Measurements from ENCODE around the gene NRXN3.

NRXN3 gene

GRCh38 chr14:79251278-79251677 lies 1081.1 kb downstream of the NRXN3 start:
- no peaks in the 10 kb centered on the region for H3K36me3 Mint-ChIP-seq (ENCODE audit: insufficient read depth)
- no peak overlapping the region for H3K27ac Mint-ChIP-seq
- ATAC-seq (replicated peaks) (no peak), DNase-seq (no peak)
- no peak overlapping the region for H3K4me3 Mint-ChIP-seq
- H3K9me3 Mint-ChIP-seq = peaks cover 9 to 17% of the 10 kb centered on the region in 2 donors
- H3K27me3 Mint-ChIP-seq = no peaks in the 10 kb centered on the region
- no peaks in the 10 kb centered on the region for H3K4me1 Mint-ChIP-seq (ENCODE audit: low read depth in 2 of 2)

GRCh38 chr14:79253576-79253975 lies 1083.4 kb downstream of the NRXN3 start:
- ATAC-seq (replicated peaks) (no peak), DNase-seq (no peak)
- peaks cover 3% of the 10 kb centered on the region for H3K36me3 Mint-ChIP-seq (ENCODE audit: insufficient read depth)
- H3K4me1 Mint-ChIP-seq (ENCODE audit: low read depth in 2 of 2) = no peaks in the 10 kb centered on the region
- peaks cover 7 to 18% of the 10 kb centered on the region in 2 donors for H3K9me3 Mint-ChIP-seq
- no peak overlapping the region for H3K4me3 Mint-ChIP-seq
- no peaks in the 10 kb centered on the region for H3K27me3 Mint-ChIP-seq
- H3K27ac Mint-ChIP-seq = no peak overlapping the region

- no peak overlapping the region for H3K4me3 Mint-ChIP-seq
- no peak overlapping the region for H3K27ac Mint-ChIP-seq
- no peaks in the 10 kb centered on the region for H3K4me1 Mint-ChIP-seq (ENCODE audit: low read depth in 2 of 2)
- ATAC-seq (replicated peaks) (no peak), DNase-seq (no peak)
- peaks cover 7 to 14% of the 10 kb centered on the region in 2 donors for H3K9me3 Mint-ChIP-seq
- H3K27me3 Mint-ChIP-seq = no peaks in the 10 kb centered on the region
- peaks cover 3% of the 10 kb centered on the region for H3K36me3 Mint-ChIP-seq (ENCODE audit: insufficient read depth)
Observed at GRCh38 chr14:79254069-79254775, 1084.0 kb downstream of the NRXN3 start.

- no peak for ATAC-seq (replicated peaks)
Observed at GRCh38 chr14:79256380-79256779, 1086.2 kb downstream of the NRXN3 start.

GRCh38 chr14:79260406-79260805 lies 1090.2 kb downstream of the NRXN3 start:
- DNase-seq = no peak
- no peak for ATAC-seq (replicated peaks)
- H3K9me3 Mint-ChIP-seq = peaks cover 13 to 23% of the 10 kb centered on the region in 2 donors
- H3K36me3 Mint-ChIP-seq (ENCODE audit: insufficient read depth) = peaks cover 3% of the 10 kb centered on the region
- no peak overlapping the region for H3K4me3 Mint-ChIP-seq
- H3K27ac Mint-ChIP-seq = no peak overlapping the region
- H3K4me1 Mint-ChIP-seq (ENCODE audit: low read depth in 2 of 2) = no peaks in the 10 kb centered on the region
- no peaks in the 10 kb centered on the region for H3K27me3 Mint-ChIP-seq

More at GRCh38 chr14:79256380-79256779, 1086.2 kb downstream of the NRXN3 start:
- no peaks in the 10 kb centered on the region for H3K27me3 Mint-ChIP-seq
- H3K27ac Mint-ChIP-seq = no peak overlapping the region
- no peaks in the 10 kb centered on the region for H3K4me1 Mint-ChIP-seq (ENCODE audit: low read depth in 2 of 2)
- H3K4me3 Mint-ChIP-seq = no peak overlapping the region
- DNase-seq = no peak
- peaks cover 3% of the 10 kb centered on the region for H3K36me3 Mint-ChIP-seq (ENCODE audit: insufficient read depth)
- peaks cover 13 to 22% of the 10 kb centered on the region in 2 donors for H3K9me3 Mint-ChIP-seq

- H3K4me1 Mint-ChIP-seq (ENCODE audit: low read depth in 2 of 2) = no peaks in the 10 kb centered on the region
- H3K4me3 Mint-ChIP-seq = no peak overlapping the region
- ATAC-seq (replicated peaks) = no peak
- H3K27ac Mint-ChIP-seq = no peak overlapping the region
- no peaks in the 10 kb centered on the region for H3K36me3 Mint-ChIP-seq (ENCODE audit: insufficient read depth)
- no peak for DNase-seq
- peaks cover 10 to 16% of the 10 kb centered on the region in 2 donors for H3K9me3 Mint-ChIP-seq
- no peaks in the 10 kb centered on the region for H3K27me3 Mint-ChIP-seq
Observed at GRCh38 chr14:79265366-79265946, 1095.3 kb downstream of the NRXN3 start.

- Mint-ChIP-seq H3K27me3 (no peaks in the 10 kb centered on the region), H3K9me3 (peaks cover 0 to 7% of the 10 kb centered on the region in 2 donors), H3K4me3 (no peak overlapping the region), H3K36me3 (ENCODE audit: insufficient read depth) (peaks cover 2% of the 10 kb centered on the region), H3K4me1 (ENCODE audit: low read depth in 2 of 2) (no peaks in the 10 kb centered on the region), H3K27ac (no peak overlapping the region)
- ATAC-seq (replicated peaks) (no peak), DNase-seq (no peak)
Observed at GRCh38 chr14:79270361-79270760, 1100.2 kb downstream of the NRXN3 start.

- ATAC-seq (replicated peaks) = no peak
- H3K36me3 Mint-ChIP-seq (ENCODE audit: insufficient read depth) = peaks cover 2% of the 10 kb centered on the region
Observed at GRCh38 chr14:79271122-79271521, 1100.9 kb downstream of the NRXN3 start.

GRCh38 chr14:79274641-79275291 lies 1104.6 kb downstream of the NRXN3 start:
- peaks cover 0 to 5% of the 10 kb centered on the region in 2 donors for H3K4me1 Mint-ChIP-seq (ENCODE audit: low read depth in 2 of 2)
- peaks cover 2% of the 10 kb centered on the region for H3K36me3 Mint-ChIP-seq (ENCODE audit: insufficient read depth)
- H3K4me3 Mint-ChIP-seq = no peak overlapping the region
- H3K27ac Mint-ChIP-seq = no peak overlapping the region
- ATAC-seq (replicated peaks) (no peak), DNase-seq (no peak)
- H3K9me3 Mint-ChIP-seq = peaks cover 0 to 21% of the 10 kb centered on the region in 2 donors
- H3K27me3 Mint-ChIP-seq = peaks cover 5 to 16% of the 10 kb centered on the region in 2 donors

More at GRCh38 chr14:79271122-79271521, 1100.9 kb downstream of the NRXN3 start:
- H3K4me1 Mint-ChIP-seq (ENCODE audit: low read depth in 2 of 2) = no peaks in the 10 kb centered on the region
- no peaks in the 10 kb centered on the region for H3K27me3 Mint-ChIP-seq
- H3K27ac Mint-ChIP-seq = no peak overlapping the region
- H3K9me3 Mint-ChIP-seq = peaks cover 0 to 7% of the 10 kb centered on the region in 2 donors
- no peak overlapping the region for H3K4me3 Mint-ChIP-seq
- DNase-seq = no peak

- Mint-ChIP-seq H3K27me3 (peaks cover 10 to 21% of the 10 kb centered on the region in 2 donors), H3K27ac (no peak overlapping the region), H3K4me3 (no peak overlapping the region), H3K4me1 (ENCODE audit: low read depth in 2 of 2) (peaks cover 0 to 5% of the 10 kb centered on the region in 2 donors), H3K36me3 (ENCODE audit: insufficient read depth) (peaks cover 2% of the 10 kb centered on the region), H3K9me3 (peaks cover 2 to 26% of the 10 kb centered on the region in 2 donors)
- ATAC-seq (replicated peaks) = no peak
- no peak for DNase-seq
Observed at GRCh38 chr14:79275292-79275655, 1105.1 kb downstream of the NRXN3 start.

GRCh38 chr14:79278286-79278797 lies 1108.2 kb downstream of the NRXN3 start:
- ATAC-seq (replicated peaks) (no peak), DNase-seq (no peak)
- Mint-ChIP-seq H3K27me3 (peaks cover 20 to 36% of the 10 kb centered on the region in 2 donors), H3K4me3 (no peak overlapping the region), H3K4me1 (ENCODE audit: low read depth in 2 of 2) (peaks cover 0 to 5% of the 10 kb centered on the region in 2 donors), H3K27ac (no peak overlapping the region), H3K36me3 (ENCODE audit: insufficient read depth) (peaks cover 2% of the 10 kb centered on the region), H3K9me3 (peaks cover 4 to 21% of the 10 kb centered on the region in 2 donors)

GRCh38 chr14:79278798-79279644 lies 1108.8 kb downstream of the NRXN3 start:
- H3K27me3 Mint-ChIP-seq = peaks cover 20 to 36% of the 10 kb centered on the region in 2 donors
- DNase-seq (no peak), ATAC-seq (replicated peaks) (no peak)
- peaks cover 0 to 5% of the 10 kb centered on the region in 2 donors for H3K4me1 Mint-ChIP-seq (ENCODE audit: low read depth in 2 of 2)
- no peak overlapping the region for H3K27ac Mint-ChIP-seq
- no peaks in the 10 kb centered on the region for H3K36me3 Mint-ChIP-seq (ENCODE audit: insufficient read depth)
- peaks cover 4 to 21% of the 10 kb centered on the region in 2 donors for H3K9me3 Mint-ChIP-seq
- H3K4me3 Mint-ChIP-seq = no peak overlapping the region

All from effector memory CD8-positive, alpha-beta T cell (primary cell).